ENCODE data around the gene SPOUT1.

- TF ChIP-seq POLR2A (IDR thresholded peaks at IDR 0.05; ENCODE audit: low read depth, low read length) = no peak
- TF ChIP-seq POLR2AphosphoS5 (IDR thresholded peaks at IDR 0.05; ENCODE audit: low read depth, low read length) = no peak
- TF ChIP-seq TAF1 (IDR thresholded peaks at IDR 0.05; ENCODE audit: borderline replicate concordance, low read depth, low read length) = no peak
Measured at GRCh38 chr9:128838338-128838737, 8.7 kb upstream of the SPOUT1 start.
